MM.1S (cell line): Measurements from ENCODE around the gene AP1M2.

ENCODE experiments used
- DNase-seq: peaks from one replicate; pipeline ENCODE4 v3.0.0-alpha.2; 2015
- H2AFZ ChIP-seq: fragments of 300-600 bp; sonication (generic); 2 replicates; pipeline ENCODE4 v1.6.0; 2016; ENCODE audit warnings: antibody characterized with exemption, low read length
- H3F3A ChIP-seq: fragments of 300-600 bp; sonication (generic); 2 replicates; pipeline ENCODE4 v1.6.1; 2016; ENCODE audit warnings: mild to moderate bottlenecking, antibody characterized with exemption, low read length, moderate library complexity, mixed read lengths; ENCODE audit not compliant: insufficient read depth
- H3K27ac ChIP-seq: fragments of 300-600 bp; sonication (generic); 2 replicates; pipeline ENCODE4 v1.5.1; 2016; ENCODE audit warnings: mild to moderate bottlenecking, low read length
- H3K27me3 ChIP-seq: fragments of 300-600 bp; sonication (generic); replicated peaks from 2 replicates; pipeline ENCODE4 v1.6.0; 2016; ENCODE audit warnings: low read length; ENCODE audit not compliant: insufficient read depth
- H3K36me3 ChIP-seq: fragments of 300-600 bp; sonication (generic); replicated peaks from 2 replicates; pipeline ENCODE4 v1.6.1; 2016; ENCODE audit warnings: mild to moderate bottlenecking, low read length, mixed read lengths; ENCODE audit not compliant: insufficient read depth
- H3K4me1 ChIP-seq: fragments of 300-600 bp; sonication (generic); 2 replicates; pipeline ENCODE4 v1.6.1; 2016; ENCODE audit warnings: low read length, mixed read lengths
- H3K4me2 ChIP-seq: fragments of 300-600 bp; sonication (generic); 2 replicates; pipeline ENCODE4 v1.6.0; 2016; ENCODE audit warnings: low read depth, low read length
- H3K4me3 ChIP-seq: fragments of 300-600 bp; sonication (generic); 2 replicates; pipeline ENCODE4 v1.5.1; 2016; ENCODE audit warnings: low read length, mixed read lengths
- H3K79me2 ChIP-seq: fragments of 300-600 bp; sonication (generic); 2 replicates; pipeline ENCODE4 v1.6.1; 2016; ENCODE audit warnings: mixed run types, low read length, mixed read lengths
- H3K9ac ChIP-seq: fragments of 300-600 bp; sonication (generic); 2 replicates; pipeline ENCODE4 v1.6.1; 2016; ENCODE audit warnings: low read length, mixed read lengths
- H3K9me2 ChIP-seq: fragments of 300-600 bp; sonication (generic); replicated peaks from 2 replicates; pipeline ENCODE4 v1.6.1; 2016; ENCODE audit warnings: mild to moderate bottlenecking, low read length, mixed read lengths; ENCODE audit not compliant: insufficient read depth
- H3K9me3 ChIP-seq: fragments of 300-600 bp; sonication (generic); replicated peaks from 2 replicates; pipeline ENCODE4 v1.6.1; 2016; ENCODE audit warnings: mild to moderate bottlenecking, low read length, mixed read lengths; ENCODE audit not compliant: insufficient read depth
- H4K20me1 ChIP-seq: fragments of 300-600 bp; sonication (generic); 2 replicates; pipeline ENCODE4 v1.6.1; 2016; ENCODE audit warnings: mild to moderate bottlenecking, low read length, moderate library complexity, mixed read lengths; ENCODE audit not compliant: insufficient read depth
- CTCF ChIP-seq: fragments of 300-600 bp; sonication (generic); IDR thresholded peaks from 2 replicates; pipeline ENCODE4 v1.5.1; 2016; ENCODE audit warnings: antibody characterized with exemption, low read length, mixed read lengths
- EZH2 ChIP-seq: fragments of 300-600 bp; sonication (generic); optimal IDR thresholded peaks from 2 replicates; pipeline ENCODE3; 2017; ENCODE audit warnings: low read depth, mild to moderate bottlenecking, antibody characterized with exemption, low read length, mixed read lengths
- EZH2phosphoT487 ChIP-seq: fragments of 300-600 bp; sonication (generic); IDR thresholded peaks from 2 replicates; pipeline ENCODE4 v1.6.1; 2018; ENCODE audit warnings: antibody characterized with exemption, low read length

The AP1M2 gene

GRCh38 chr19:10604460-10604980 is 17.4 kb upstream of the AP1M2 start:
- Histone ChIP-seq H3K27ac (no peak overlapping the region), H3K79me2 (no peaks in the 10 kb centered on the region), H3K36me3 (no peaks in the 10 kb centered on the region), H2AFZ (no peak overlapping the region), H3K9me2 (no peaks in the 10 kb centered on the region), H3F3A (no peaks in the 10 kb centered on the region), H3K4me3 (no peak overlapping the region), H4K20me1 (no peaks in the 10 kb centered on the region), H3K27me3 (0 out of 2 replicates have a peak, but pooled peaks cover 11% of the 10 kb centered on the region), H3K9me3 (no peaks in the 10 kb centered on the region), H3K9ac (no peak overlapping the region), H3K4me2 (no peak overlapping the region), H3K4me1 (no peaks in the 10 kb centered on the region; the same call in 1 of the 2 replicates)
- TF ChIP-seq EZH2phosphoT487 (no peak), EZH2 (no peak), CTCF (no peak)
- no peak for DNase-seq

DNA sequence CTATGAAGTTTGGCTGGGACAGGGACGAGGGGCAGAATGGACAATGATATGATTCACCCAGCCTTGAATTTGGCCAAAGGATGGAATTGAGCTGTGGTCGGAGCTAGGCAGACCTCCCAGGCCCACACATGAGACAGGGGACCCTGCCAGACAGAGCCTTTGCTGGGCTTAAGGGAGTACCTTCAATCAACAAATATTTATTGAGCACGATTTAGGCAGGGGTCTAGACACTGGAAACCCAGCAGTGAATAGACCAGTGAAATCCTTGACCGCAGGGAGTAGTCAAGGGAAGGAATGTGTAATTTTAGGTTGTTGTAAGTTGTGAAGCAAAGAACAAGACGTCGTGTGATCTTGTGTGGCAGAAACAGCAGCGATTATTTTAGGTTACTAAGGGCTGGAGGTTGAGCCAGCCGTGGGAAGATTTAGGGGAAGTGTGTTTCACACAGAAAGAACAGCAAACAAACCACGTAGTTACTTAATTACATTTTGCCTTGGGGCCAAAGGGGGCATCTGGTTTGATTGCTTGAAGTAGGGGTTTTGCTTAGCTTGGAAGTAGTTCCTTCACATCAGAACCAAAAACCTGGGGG is 16.9 kb upstream of the AP1M2 start:
- H3K9me3 ChIP-seq: no peaks in the 10 kb centered on the region
- H3K79me2 ChIP-seq: no peaks in the 10 kb centered on the region
- 0 out of 2 replicates have a peak, but pooled peaks cover 11% of the 10 kb centered on the region for H3K27me3 ChIP-seq
- H3K4me1 ChIP-seq: no peaks in the 10 kb centered on the region; the same call in 1 of the 2 replicates
- no peaks in the 10 kb centered on the region for H3K36me3 ChIP-seq
- no peak overlapping the region for H3K4me3 ChIP-seq
- no peaks in the 10 kb centered on the region for H3K9me2 ChIP-seq
- H3F3A ChIP-seq: no peaks in the 10 kb centered on the region
- no peak for TF ChIP-seq CTCF
- TF ChIP-seq EZH2phosphoT487: no peak
- no peak for TF ChIP-seq EZH2
- no peak overlapping the region for H3K27ac ChIP-seq
- no peak overlapping the region for H3K9ac ChIP-seq
- no peaks in the 10 kb centered on the region for H4K20me1 ChIP-seq
- H2AFZ ChIP-seq: no peak overlapping the region
- no peak overlapping the region for H3K4me2 ChIP-seq
- DNase-seq: no peak

DNA sequence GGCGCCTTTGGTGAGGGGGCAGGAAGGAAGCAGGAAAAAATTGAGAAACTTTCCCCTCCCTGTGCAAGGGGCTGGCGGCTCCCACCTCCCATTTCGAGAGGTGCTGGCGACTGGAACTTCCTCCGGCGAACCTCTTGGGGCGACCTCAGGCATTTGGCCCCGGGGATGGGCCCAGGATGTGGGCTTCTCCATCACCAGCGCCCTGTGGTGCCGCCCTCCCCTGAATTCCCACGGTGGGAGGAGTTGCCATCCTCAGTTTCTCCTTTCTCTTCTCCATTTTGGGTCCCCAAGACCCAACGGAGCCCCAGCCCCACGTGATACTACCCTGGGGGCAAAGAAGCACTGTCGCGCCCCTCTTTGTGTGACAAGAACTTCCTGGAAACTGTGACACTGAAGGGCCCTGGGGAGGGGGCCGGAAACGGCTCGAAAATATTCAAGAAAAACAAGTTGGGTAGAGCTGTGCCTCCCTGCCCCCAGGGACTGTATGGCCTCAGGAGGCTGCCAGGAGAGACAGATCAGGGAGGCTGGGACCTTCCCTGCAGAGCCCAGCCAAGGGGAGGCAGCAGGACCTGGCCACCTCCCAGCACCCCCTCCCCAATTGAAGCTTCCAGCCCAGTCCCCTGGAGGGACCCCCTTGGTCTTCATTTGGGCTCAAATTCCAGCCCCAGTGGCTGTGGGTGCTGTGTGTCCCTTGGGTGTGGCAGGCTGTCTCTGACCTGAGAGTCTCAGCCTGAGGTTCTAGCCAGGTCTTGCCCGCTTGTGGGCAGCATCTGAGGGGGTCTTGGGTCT is 16.2 kb upstream of the AP1M2 start:
- DNase-seq: no peak
- Histone ChIP-seq H3K9me3 (no peaks in the 10 kb centered on the region), H2AFZ (peak overlapping the region; percentile 98), H3K79me2 (no peaks in the 10 kb centered on the region), H3F3A (no peaks in the 10 kb centered on the region), H3K27ac (no peak overlapping the region), H3K9me2 (no peaks in the 10 kb centered on the region), H3K4me1 (no peaks in the 10 kb centered on the region; the same call in 1 of the 2 replicates), H3K4me2 (peak overlapping the region; percentile 99), H3K36me3 (no peaks in the 10 kb centered on the region), H3K9ac (0 out of 2 replicates have a peak overlapping the region, but pooled peaks have one; percentile 45), H4K20me1 (no peaks in the 10 kb centered on the region), H3K27me3 (0 out of 2 replicates have a peak, but pooled peaks cover 11% of the 10 kb centered on the region), H3K4me3 (peak overlapping the region; percentile 93)
- TF ChIP-seq EZH2: no peak
- no peak for TF ChIP-seq CTCF
